ENCODE results near the gene COX6A2.
"Not testable (repeated sequence)": the region's sequence is repeated elsewhere in the genome, so short reads cannot be mapped to it uniquely, and the experiment has no call there.

The COX6A2 gene

DNA sequence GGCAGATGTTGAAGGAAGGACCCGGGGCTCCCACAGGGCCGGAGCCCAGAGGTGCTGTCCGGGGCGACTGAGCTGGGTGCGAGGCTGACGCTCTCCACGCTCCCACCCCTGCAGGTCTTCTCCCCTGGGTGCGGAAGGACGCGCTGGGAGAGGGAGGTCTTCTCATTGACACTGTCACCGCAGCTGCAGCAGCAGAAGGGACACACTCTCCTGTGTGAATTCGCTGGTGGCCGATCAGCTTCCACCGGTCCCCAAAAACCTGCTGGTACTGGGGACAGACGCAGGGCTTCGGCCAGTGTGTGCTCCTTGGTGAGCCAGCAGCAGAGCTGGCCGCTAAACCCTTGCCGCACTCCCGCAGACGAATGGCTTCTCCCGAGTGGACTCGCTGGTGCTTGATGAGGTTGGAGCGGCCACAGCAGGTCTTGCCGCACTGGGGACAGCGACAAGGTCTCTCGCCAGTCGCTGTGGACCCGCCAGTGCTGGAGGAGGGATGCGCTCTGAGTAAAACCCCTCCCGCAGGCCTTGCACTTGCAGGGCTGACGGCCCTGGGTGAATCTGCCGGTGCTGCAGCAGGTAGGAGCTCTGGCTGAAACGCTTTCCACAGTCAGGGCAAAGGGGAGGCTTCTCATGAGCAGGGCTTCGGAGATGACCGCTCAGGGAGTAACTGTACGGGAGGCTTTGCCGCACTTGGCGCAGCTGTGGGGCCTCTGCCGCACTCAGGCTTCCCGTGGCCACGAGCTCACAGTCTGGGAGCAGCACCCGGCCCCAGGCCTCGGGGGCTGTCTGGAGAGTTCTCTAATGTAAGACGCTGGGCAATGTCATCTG is 8.3 kb upstream of the COX6A2 start:
- DNase-seq = no peak

DNA sequence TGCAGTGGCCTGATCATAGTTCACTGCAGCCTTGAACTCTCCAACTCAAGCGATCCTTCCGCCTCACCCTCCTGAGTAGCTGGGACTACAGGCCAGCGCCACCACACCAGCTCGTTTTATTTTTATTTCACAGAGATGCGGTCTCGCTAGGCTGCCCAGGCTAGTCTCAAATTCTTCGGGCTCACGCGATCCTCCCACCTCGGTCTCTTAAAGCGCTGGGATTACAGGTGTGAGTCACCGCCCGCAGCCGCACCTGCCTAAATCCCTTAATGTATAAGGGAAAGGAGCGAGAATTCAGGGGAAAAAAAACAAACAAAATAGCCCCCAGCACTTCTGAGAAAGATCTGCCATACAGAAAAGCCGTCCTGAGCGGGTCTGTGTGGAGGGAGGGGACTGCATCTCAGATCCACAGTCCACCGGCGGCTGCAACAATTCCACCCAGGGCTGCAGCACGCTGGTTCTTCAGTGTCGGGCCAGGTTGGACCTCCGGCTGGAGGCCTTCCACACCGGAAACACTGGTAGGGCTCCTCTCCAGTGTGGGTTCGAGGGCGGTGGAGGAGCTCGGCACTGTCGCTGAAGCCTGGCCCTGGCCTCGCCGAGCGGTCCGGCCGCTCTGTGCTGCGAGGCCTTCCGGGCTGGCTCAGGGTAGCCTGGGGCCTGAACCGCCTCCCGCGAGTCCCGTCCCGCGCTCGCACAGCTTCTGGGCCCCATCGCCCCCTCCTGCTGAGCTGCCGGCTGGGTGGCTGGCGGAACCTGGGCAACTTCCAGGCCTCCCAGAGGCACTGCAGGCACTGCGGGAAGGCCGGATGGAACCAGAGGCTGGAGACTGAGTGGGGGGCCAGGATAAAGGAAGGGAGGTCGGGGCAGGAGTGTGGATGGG is 7.4 kb upstream of the COX6A2 start:
- peak; percentile 62 for DNase-seq

GRCh38 chr16:31430380-31431052 is 2.4 kb upstream of the COX6A2 start:
- no peak for DNase-seq

DNA sequence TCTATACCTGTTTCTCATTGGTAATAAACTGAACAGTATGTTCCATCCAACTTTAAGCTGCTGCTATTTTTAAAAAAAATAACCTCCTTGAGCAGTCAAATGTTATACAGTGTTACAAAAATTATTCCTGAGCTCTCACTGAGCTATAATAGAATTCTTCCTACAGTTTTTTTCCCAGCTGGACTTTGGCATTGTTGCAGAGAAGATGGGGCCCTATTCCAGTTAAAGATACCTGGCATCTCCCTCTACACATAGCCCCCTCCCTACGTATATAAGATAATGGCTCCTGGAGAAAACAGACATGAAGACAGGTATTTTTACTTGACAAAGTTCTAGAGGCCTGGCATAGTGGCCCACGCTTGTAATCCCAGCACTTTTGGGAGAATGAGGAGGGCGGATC is 1.6 kb upstream of the COX6A2 start:
- DNase-seq = no peak

DNA sequence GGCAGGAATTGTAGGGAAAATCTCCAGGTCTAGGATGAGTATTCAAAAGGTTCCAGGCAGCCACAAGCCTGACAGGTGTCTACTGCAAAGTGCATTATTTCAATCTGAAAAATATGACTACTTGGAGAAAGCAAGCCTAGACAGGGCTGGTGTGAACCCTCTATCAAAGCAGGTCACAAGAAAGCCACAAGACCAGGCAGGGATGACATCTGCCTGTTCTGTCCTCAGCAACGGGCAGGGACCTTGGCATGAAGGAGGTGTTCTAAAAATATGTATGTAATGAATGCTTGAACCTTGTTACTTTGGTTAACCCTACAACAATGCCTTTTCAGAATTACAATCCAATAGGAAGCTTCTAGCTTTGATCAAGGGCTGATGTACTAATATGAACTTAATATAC is 1.2 kb upstream of the COX6A2 start:
- no peak for DNase-seq

DNA sequence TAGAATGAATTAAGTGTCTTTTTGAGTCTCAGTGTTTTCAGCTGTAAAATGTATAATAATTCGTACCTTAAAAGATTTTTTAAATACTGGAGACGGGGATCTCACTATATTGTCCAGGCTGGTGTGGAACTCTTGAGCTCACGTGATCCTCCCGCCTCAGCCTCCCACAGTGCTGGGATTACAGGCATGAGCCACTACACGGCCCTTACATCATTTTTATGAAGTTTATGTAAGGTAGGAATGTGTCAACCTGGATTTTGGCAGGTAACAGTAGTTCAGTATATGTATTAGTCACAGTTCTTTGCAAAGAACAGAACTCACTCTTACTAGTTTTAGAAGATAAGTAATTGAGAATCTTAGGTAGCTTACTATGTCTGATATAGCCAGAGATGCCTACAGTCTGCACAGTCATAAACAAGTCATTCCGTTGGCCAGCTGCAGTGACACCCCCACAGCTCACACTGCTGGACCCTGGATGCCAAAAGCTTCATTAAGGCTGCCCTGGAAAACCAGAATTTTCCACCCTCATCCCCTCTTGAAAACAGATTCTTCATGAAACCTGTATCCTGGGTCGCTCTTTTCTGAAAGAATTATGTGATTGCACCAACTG is 583 bp upstream of the COX6A2 start:
- DNase-seq = no peak

GRCh38 chr16:31427441-31428278 is 500 bp downstream of the COX6A2 start:
- DNase-seq = no peak

GRCh38 chr16:31423801-31424200 is 4.4 kb downstream of the COX6A2 start:
- no peak for DNase-seq

DNA sequence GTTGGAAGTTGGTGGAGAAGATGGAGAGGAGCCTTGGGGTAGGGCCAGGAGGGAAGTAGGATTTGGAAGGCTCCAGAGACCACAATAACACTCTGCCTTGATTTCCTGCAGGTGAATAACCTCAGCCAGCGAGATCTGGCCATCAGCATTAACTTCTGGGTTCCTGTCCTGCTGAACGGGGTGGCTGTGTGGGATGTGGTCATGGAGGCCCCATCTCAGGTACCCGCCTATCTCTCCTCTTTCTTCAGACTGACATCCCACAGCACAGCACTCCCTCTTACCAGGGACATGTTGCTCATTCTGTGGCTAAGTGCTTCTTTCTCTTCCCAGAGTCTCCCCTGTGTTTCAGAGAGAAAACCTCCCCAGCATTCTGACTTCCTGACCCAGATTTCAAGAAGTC is 4.9 kb downstream of the COX6A2 start:
- no peak for DNase-seq

GRCh38 chr16:31421587-31421986 is 6.6 kb downstream of the COX6A2 start:
- no peak for DNase-seq

DNA sequence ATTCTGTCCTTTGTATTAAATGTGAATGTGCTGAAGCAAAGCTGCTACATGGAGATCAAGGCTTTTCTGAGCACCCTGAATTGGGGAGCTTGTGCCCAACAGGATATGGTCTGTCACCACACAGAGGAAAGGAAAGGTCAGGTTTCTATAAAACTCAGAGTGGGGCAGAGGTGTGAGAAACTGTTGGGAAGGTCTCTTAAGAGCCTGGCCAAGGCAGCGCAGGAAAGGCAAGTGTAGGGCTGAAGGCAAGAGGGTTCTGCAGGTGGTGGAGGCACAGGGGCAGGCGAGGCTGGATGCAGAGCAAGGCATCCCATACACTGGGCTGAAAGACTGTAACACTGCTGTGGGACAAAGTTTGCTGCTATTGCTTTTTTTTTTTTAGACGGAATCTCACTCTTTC is 8.1 kb downstream of the COX6A2 start:
- DNase-seq = no peak

DNA sequence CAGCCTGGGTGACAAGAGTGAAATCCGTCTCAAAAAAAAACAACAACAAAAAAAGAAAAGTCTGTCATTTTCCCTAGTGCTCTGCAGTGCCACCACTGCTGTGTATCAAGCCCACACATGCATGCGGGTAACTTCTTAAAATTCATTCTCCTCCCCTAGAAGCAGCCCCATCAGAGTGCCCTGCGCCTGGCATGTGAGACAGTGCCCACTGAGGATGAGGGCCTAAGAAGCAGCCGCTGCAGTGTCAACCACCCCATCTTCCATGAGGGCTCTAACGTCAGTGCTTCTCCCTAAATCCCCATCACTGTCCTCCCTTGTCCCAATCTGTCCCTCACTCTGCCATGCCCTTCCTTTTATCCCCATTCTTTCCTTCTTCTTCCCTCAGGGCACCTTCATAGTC is 10.2 kb downstream of the COX6A2 start:
- DNase-seq = no peak

GRCh38 chr16:31417036-31417435 is 11.1 kb downstream of the COX6A2 start:
- not testable (repeated sequence) for DNase-seq

DNA sequence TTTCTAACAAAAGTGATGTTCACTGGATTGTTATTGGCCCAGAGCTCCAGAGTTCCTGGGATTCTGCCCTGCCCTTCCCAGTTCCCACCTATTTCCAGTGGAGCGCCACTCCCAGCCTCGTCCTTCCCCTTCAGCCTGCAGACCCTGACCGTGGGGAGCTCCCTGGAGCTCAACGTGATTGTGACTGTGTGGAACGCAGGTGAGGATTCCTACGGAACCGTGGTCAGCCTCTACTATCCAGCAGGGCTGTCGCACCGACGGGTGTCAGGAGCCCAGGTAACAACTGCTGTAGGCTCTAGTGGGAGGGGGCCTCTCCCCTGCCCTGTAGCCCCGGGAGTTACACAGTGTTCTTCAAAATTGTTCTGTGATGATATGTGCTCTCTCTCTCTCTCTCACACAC is 11.8 kb downstream of the COX6A2 start:
- DNase-seq = no peak

- DNase-seq = no peak
These were observed 13.5 kb downstream of the COX6A2 start for GRCh38 chr16:31414706-31415105.

DNA sequence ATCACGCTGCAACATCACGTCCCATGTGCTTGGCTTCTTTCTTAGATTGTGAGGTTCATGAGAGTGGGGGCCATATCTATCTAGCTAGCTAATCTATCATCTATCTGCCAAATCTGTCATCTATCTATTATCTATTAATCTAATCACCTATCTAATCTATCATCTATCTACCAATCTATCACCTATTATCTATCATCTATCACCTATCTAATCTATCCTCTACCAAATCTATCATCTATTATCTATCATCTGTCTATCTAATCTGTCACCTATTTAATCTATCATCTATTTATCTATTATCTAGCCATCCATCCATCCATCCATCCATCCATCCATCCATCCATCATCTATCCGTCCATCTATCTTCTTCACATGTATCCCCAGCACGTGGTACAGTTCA is 14.2 kb downstream of the COX6A2 start:
- DNase-seq = no peak

DNA sequence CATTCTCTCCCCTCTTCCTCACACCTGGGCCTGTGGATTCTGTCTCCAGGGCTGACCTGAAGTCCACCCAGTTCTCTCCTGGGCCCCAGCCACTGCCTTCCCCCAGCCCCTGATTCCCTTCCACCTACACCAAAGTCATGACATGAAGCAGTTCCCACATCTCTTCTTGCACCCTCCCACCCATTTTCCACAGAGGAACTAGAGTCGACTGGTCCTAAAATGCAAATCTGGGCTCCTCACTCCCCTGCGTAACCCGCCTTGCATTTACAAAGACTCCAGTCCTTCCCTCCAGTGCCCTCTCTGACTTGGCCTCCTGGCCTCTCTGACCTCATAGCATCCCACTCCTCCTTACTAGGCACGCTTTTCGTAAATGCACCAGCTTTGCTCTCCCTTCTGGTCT is 14.8 kb downstream of the COX6A2 start:
- DNase-seq = no peak

DNA sequence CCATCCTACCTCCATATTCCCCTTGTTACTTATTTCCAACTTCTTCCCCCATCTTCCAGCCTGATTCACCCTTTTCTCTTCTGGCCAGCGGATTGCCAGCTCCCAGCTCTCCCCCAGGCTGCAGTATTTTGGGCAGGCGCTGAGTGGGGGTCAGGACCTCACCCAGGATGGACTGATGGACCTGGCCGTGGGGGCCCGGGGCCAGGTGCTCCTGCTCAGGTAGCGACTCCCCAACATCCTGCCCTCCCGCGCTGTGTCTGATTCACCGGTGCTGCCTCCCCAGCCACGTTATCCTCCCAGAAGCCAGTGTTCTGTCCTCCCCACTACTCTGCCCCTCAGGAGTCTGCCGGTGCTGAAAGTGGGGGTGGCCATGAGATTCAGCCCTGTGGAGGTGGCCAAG is 15.4 kb downstream of the COX6A2 start:
- DNase-seq = no peak

DNA sequence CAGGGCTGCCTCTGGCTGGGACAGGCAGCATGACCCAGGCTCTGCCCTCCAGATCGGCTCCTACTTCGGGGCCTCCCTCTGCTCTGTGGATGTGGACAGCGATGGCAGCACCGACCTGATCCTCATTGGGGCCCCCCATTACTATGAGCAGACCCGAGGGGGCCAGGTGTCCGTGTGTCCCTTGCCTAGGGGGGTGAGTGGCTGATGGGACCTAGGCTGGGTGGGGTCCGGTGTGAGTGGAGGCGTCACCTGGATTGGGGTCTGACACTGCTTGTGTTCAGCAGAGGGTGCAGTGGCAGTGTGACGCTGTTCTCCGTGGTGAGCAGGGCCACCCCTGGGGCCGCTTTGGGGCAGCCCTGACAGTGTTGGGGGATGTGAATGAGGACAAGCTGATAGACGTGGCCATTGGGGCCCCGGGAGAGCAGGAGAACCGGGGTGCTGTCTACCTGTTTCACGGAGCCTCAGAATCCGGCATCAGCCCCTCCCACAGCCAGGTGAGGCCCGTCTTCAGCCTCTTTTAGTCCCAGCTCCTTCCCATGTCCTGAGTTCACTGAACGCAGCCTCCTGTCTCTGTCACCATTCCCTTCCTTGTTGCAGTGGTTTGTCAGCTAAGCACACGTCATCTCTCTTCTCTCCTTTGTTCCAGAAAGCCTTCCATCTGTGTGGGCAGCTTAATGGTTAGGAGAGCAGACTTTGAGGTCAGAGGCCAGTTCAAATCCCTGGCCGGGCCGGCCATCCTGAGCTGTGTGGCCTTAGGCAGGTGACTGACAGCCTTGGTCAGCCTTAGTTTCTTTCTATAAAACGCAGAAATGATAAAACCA is 16.9 kb downstream of the COX6A2 start:
- DNase-seq = peak; percentile 8

- DNase-seq = no peak
These were observed 18.1 kb downstream of the COX6A2 start for GRCh38 chr16:31410082-31410481.

GRCh38 chr16:31409433-31409832 is 18.7 kb downstream of the COX6A2 start:
- DNase-seq = no peak

Measured in DMS53 (cell line).